OCI-LY3 (cell line): Measurements from ENCODE around the gene BMP10.

Experiments
- EZH2phosphoT487 ChIP-seq: fragments of 200-600 bp; shearing (Covaris generic); IDR thresholded peaks from 2 replicates; pipeline ENCODE4 v1.6.1; 2018; ENCODE audit warnings: antibody characterized with exemption, mixed run types, low read depth
- TF ChIP-seq, protein P1 (sequence below): fragments of 200-600, 300-600 bp; sonication (generic); IDR thresholded peaks from 2 replicates; pipeline ENCODE4 v1.5.1; 2014; ENCODE audit warnings: antibody characterized with exemption, low read length, low read depth

GRCh38 chr2:68901561-68901960, 30.4 kb upstream of the BMP10 start:
- TF ChIP-seq, protein P1, sequence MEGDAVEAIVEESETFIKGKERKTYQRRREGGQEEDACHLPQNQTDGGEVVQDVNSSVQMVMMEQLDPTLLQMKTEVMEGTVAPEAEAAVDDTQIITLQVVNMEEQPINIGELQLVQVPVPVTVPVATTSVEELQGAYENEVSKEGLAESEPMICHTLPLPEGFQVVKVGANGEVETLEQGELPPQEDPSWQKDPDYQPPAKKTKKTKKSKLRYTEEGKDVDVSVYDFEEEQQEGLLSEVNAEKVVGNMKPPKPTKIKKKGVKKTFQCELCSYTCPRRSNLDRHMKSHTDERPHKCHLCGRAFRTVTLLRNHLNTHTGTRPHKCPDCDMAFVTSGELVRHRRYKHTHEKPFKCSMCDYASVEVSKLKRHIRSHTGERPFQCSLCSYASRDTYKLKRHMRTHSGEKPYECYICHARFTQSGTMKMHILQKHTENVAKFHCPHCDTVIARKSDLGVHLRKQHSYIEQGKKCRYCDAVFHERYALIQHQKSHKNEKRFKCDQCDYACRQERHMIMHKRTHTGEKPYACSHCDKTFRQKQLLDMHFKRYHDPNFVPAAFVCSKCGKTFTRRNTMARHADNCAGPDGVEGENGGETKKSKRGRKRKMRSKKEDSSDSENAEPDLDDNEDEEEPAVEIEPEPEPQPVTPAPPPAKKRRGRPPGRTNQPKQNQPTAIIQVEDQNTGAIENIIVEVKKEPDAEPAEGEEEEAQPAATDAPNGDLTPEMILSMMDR: no peak
- TF ChIP-seq EZH2phosphoT487: no peak
